ENCODE data around the gene UNK. TPM values are rescaled to one million over a fixed set of nuclear protein-coding genes. Genes with fewer than 3 reads are reported as not detected.

The UNK gene
- total and polyA plus RNA-seq, 2 donors (not counting 3 experiments of a cell fraction or from before 2014, with no cell fraction given): 18.0 to 23.2 TPM

GRCh38 chr17:75756451-75757085 lies 28.0 kb upstream of the UNK start:
- no peaks in the 10 kb centered on the region for H4K20me1 ChIP-seq (replicated peaks; ENCODE audit: control insufficient read depth, extremely low read depth, insufficient read depth, low read length)
- H3K4me1 ChIP-seq (ENCODE audit: control insufficient read depth, extremely low read depth, insufficient read depth, low read length): no peaks in the 10 kb centered on the region
- ChIA-PET POLR2A (no interaction called here), CTCF (interaction anchor here (0.8 to 1.8 kb wide), 4 partner anchors 9 to 124 kb away, joined by 3 to 5 read pairs (median 4); partner anchors contain the start of gene SMIM5)
- peaks cover 0 to 2% of the 10 kb centered on the region in 2 experiments for H3K36me3 ChIP-seq (ENCODE audit: control insufficient read depth in 2 of 2, extremely low read depth in 1 of 2, insufficient read depth in 2 of 2, low read length in 2 of 2)
- H2AFZ ChIP-seq (ENCODE audit: low read depth, low read length): no peak overlapping the region
- no peak overlapping the region for H3K4me2 ChIP-seq (ENCODE audit: insufficient read depth, low read length)
- no peaks in the 10 kb centered on the region for H3K9me3 ChIP-seq (replicated peaks; ENCODE audit: control insufficient read depth, insufficient read depth, low read length)
- TF ChIP-seq POLR2AphosphoS5 (IDR thresholded peaks at IDR 0.05; ENCODE audit: insufficient read depth, low read depth, low read length): no peak
- no peak for TF ChIP-seq MYC (IDR thresholded peaks at IDR 0.05; ENCODE audit: low read depth, low read length)
- TF ChIP-seq GATA2 (IDR thresholded peaks at IDR 0.05; ENCODE audit: insufficient read depth, insufficient read length, low read depth, low read length): no peak
- no peaks in the 10 kb centered on the region for H3K79me2 ChIP-seq (ENCODE audit: control insufficient read depth, insufficient read depth, low read length)
- H3K27me3 ChIP-seq (ENCODE audit: control insufficient read depth in 2 of 2, insufficient read depth in 2 of 2, low read length in 2 of 2): no peaks in the 10 kb centered on the region
- no peak for FAIRE-seq
- no peaks in the 10 kb centered on the region for H3K9me1 ChIP-seq (replicated peaks; ENCODE audit: control insufficient read depth, extremely low read depth, insufficient read depth, low read length)
- H3K27ac ChIP-seq (ENCODE audit: insufficient read depth, low read depth, low read length): no peak overlapping the region
- no peak for DNase-seq (ENCODE audit: low read depth, low spot score)
- intact Hi-C loops (cut with micrococcal nuclease) (no loop called here), dilution Hi-C loops (cut with MboI; ENCODE audit: extremely low pct_ligation_motif_present, low sequenced_read_pairs) (no loop called here)
- H3K9ac ChIP-seq (replicated peaks; ENCODE audit: extremely low read depth, insufficient read depth, low read length): no peak overlapping the region
- no peak overlapping the region for H3K4me3 ChIP-seq (replicated peaks in 1 of 3; ENCODE audit: insufficient read depth in 1 of 3, low read depth in 1 of 3, low read length in 3 of 3)
- BruUV-seq (replicated peaks): no TSS peak

GRCh38 chr17:75757086-75757681 lies 27.4 kb upstream of the UNK start:
- H3K9me1 ChIP-seq (replicated peaks; ENCODE audit: control insufficient read depth, extremely low read depth, insufficient read depth, low read length): no peaks in the 10 kb centered on the region
- H2AFZ ChIP-seq (ENCODE audit: low read depth, low read length): no peak overlapping the region
- H3K4me1 ChIP-seq (ENCODE audit: control insufficient read depth, extremely low read depth, insufficient read depth, low read length): no peaks in the 10 kb centered on the region
- no peak overlapping the region for H3K9ac ChIP-seq (replicated peaks; ENCODE audit: extremely low read depth, insufficient read depth, low read length)
- no TSS peak for BruUV-seq (replicated peaks)
- no peaks in the 10 kb centered on the region for H3K9me3 ChIP-seq (replicated peaks; ENCODE audit: control insufficient read depth, insufficient read depth, low read length)
- intact Hi-C loops (cut with micrococcal nuclease) (no loop called here), dilution Hi-C loops (cut with MboI; ENCODE audit: extremely low pct_ligation_motif_present, low sequenced_read_pairs) (no loop called here)
- DNase-seq (ENCODE audit: low read depth, low spot score): no peak
- H3K27me3 ChIP-seq (ENCODE audit: control insufficient read depth in 2 of 2, insufficient read depth in 2 of 2, low read length in 2 of 2): no peaks in the 10 kb centered on the region
- no peaks in the 10 kb centered on the region for H4K20me1 ChIP-seq (replicated peaks; ENCODE audit: control insufficient read depth, extremely low read depth, insufficient read depth, low read length)
- H3K4me2 ChIP-seq (ENCODE audit: insufficient read depth, low read length): no peak overlapping the region
- no peak for FAIRE-seq
- no peak overlapping the region for H3K27ac ChIP-seq (ENCODE audit: insufficient read depth, low read depth, low read length)
- no peak overlapping the region for H3K4me3 ChIP-seq (replicated peaks in 1 of 3; ENCODE audit: insufficient read depth in 1 of 3, low read depth in 1 of 3, low read length in 3 of 3)
- no peaks in the 10 kb centered on the region for H3K79me2 ChIP-seq (ENCODE audit: control insufficient read depth, insufficient read depth, low read length)
- CTCF ChIA-PET: interaction anchor here (1.5 to 1.8 kb wide), 2 partner anchors 9 to 124 kb away, joined by 4 to 5 read pairs; partner anchors contain the start of gene SMIM5
- TF ChIP-seq MAX (IDR thresholded peaks at IDR 0.05; ENCODE audit: insufficient read depth, insufficient read length) (no peak), JUN (IDR thresholded peaks at IDR 0.05; ENCODE audit: borderline replicate concordance, insufficient read depth, insufficient read length, low read depth) (no peak), CTCF (IDR thresholded peaks at IDR 0.05; ENCODE audit: extremely low read depth in 1 of 2, insufficient read depth in 1 of 2, low read depth in 1 of 2, low read length in 2 of 2) (no peak), EZH2 (IDR thresholded peaks at IDR 0.05; ENCODE audit: borderline replicate concordance, low read depth, low read length, severe bottlenecking) (no peak), GATA2 (IDR thresholded peaks at IDR 0.05; ENCODE audit: insufficient read depth, insufficient read length, low read depth, low read length) (no peak), POLR2A (IDR thresholded peaks at IDR 0.05; ENCODE audit: low read depth, low read length) (no peak), MYC (IDR thresholded peaks at IDR 0.05; ENCODE audit: low read depth, low read length) (no peak)
- POLR2A ChIA-PET: no interaction called here
- H3K36me3 ChIP-seq (ENCODE audit: control insufficient read depth in 2 of 2, extremely low read depth in 1 of 2, insufficient read depth in 2 of 2, low read length in 2 of 2): peaks cover 0 to 2% of the 10 kb centered on the region in 2 experiments
